HepG2 (cell line): Measurements from ENCODE around the gene SMYD5. TPM values are rescaled to one million over a fixed set of nuclear protein-coding genes. Genes with fewer than 3 reads are reported as not detected.

Experiments used
- ATAC-seq: fragments of 200-7000 bp; cut with Tn5 transposase; 3 replicates; pipeline ENCODE4 v1.9.1; 2020; ENCODE audit warnings: mild to moderate bottlenecking, moderate library complexity
- BruUV-seq: library from RNA; stranded (reverse); fragments of 400-500 nt; replicated peaks from 2 replicates; lab custom pipeline; 2021; lab: Mats Ljungman, UMichigan
- CTCF ChIA-PET: fragments of 300-600 bp; formaldehyde crosslinking; extraction: SDS; loops from one replicate; lab custom pipeline; 2021; ENCODE audit warnings: low total read pairs, inconsistent platforms, low intra/inter-chr PET ratio; lab: Yijun Ruan, JAX
- POLR2A ChIA-PET: fragments of 350-600 bp; sonication (Branson Sonifier 250); formaldehyde crosslinking; loops from one replicate; lab custom pipeline; 2020; ENCODE audit warnings: antibody characterized with exemption, inconsistent platforms; lab: Yijun Ruan, JAX
- DNase-seq: peaks from one replicate; pipeline ENCODE4 v3.0.0-alpha.2; 2015; ENCODE audit warnings: low spot score
- FAIRE-seq: peaks from 3 replicates; lab custom pipeline; 2011; peaks lifted over from hg19 to GRCh38; lab: Jason Lieb, UNC
- H2AFZ ChIP-seq: one replicate; pipeline ENCODE4 v1.6.1; 2011; ENCODE audit warnings: low read length, inconsistent platforms
- H3K27ac ChIP-seq: fragments of 300-600 bp; 3 replicates; pipeline ENCODE4 v1.8.0; 2011; ENCODE audit warnings: mixed run types, mild to moderate bottlenecking, mixed read lengths, low read length, inconsistent platforms; ENCODE audit not compliant: insufficient read depth; ENCODE audit errors: extremely low read length
- H3K27me3 ChIP-seq, 2 experiments: fragments of 200-600 bp in 1 of 2; 2 replicates in 1 of 2; 3 replicates in 1 of 2; pipeline versions ENCODE4 v1.6.0 to v1.8.0; 2011; ENCODE audit warnings: low read length in 2 of 2, mild to moderate bottlenecking in 2 of 2, moderate library complexity in 2 of 2, inconsistent platforms in 1 of 2; ENCODE audit not compliant: insufficient read depth in 2 of 2, control insufficient read depth in 1 of 2
- H3K36me3 ChIP-seq, 2 experiments: fragments of 200-600 bp in 1 of 2; replicated peaks in 1 of 2; 2 replicates in 1 of 2; 3 replicates in 1 of 2; pipeline versions ENCODE4 v1.5.1 to v1.8.0; 2011; ENCODE audit warnings: low read length in 2 of 2, inconsistent platforms in 1 of 2; ENCODE audit not compliant: insufficient read depth in 2 of 2, control insufficient read depth in 1 of 2
- H3K4me1 ChIP-seq: 2 replicates; pipeline ENCODE4 v1.5.1; 2012; ENCODE audit warnings: low read length, inconsistent platforms; ENCODE audit not compliant: insufficient read depth
- H3K4me2 ChIP-seq: 2 replicates; pipeline ENCODE4 v1.6.0; 2011; ENCODE audit warnings: low read depth, low read length, inconsistent platforms
- H3K4me3 ChIP-seq, 3 experiments: fragments of 200-600 bp in 1 of 3; sonication (generic), shearing (Covaris generic) in 1 of 3; replicated peaks in 1 of 3; 2 replicates each; pipeline ENCODE4 v1.5.1; 2011 to 2016; ENCODE audit warnings: low read length in 3 of 3, inconsistent platforms in 2 of 3, low read depth in 2 of 3, mild to moderate bottlenecking in 2 of 3, control low read depth in 1 of 3, mixed read lengths in 1 of 3; ENCODE audit not compliant: insufficient read depth in 1 of 3
- H3K79me2 ChIP-seq: one replicate; pipeline ENCODE4 v1.6.1; 2011; ENCODE audit warnings: low read length, inconsistent platforms; ENCODE audit not compliant: insufficient read depth
- H3K9ac ChIP-seq: 2 replicates; pipeline ENCODE4 v1.6.0; 2011; ENCODE audit warnings: mild to moderate bottlenecking, low read depth, low read length, inconsistent platforms; ENCODE audit not compliant: insufficient read depth
- H3K9me3 ChIP-seq: 2 replicates; pipeline ENCODE4 v1.5.1; 2012; ENCODE audit warnings: mild to moderate bottlenecking, low read length
- H4K20me1 ChIP-seq: 2 replicates; pipeline ENCODE4 v1.6.0; 2011; ENCODE audit warnings: inconsistent platforms, mild to moderate bottlenecking, low read length, moderate library complexity; ENCODE audit not compliant: insufficient read depth
- ATF5 ChIP-seq: sonication (generic); formaldehyde crosslinking; IDR thresholded peaks from 2 replicates; pipeline ENCODE4 v1.4.0; 2020; ENCODE audit warnings: mild to moderate bottlenecking, low read depth, missing genetic modification reagents
- NONO ChIP-seq, 2 experiments: fragments of 450-650 bp in 1 of 2; sonication (generic) in 1 of 2; formaldehyde crosslinking in 1 of 2; IDR thresholded peaks in 1 of 2; conservative IDR thresholded peaks in 1 of 2; 2 replicates each; pipeline versions ENCODE4 v1.6.1 to v1.8.0; 2017 to 2022; ENCODE audit warnings: mild to moderate bottlenecking in 1 of 2, missing genetic modification reagents in 1 of 2, moderate library complexity in 1 of 2
- WGBS: methylation state at CpG from one replicate; pipeline ENCODE4 v1.1.6; 2017; ENCODE audit warnings: low lambda C conversion rate; 5-methylcytosine and 5-hydroxymethylcytosine counted together
- in situ Hi-C: cut with HindIII; loops from 2 replicates; pipeline ENCODE4 v1.10.0; 2017; ENCODE audit warnings: low pct_unique_long_range_greater_than_20kb; ENCODE audit not compliant: extremely low pct_ligation_motif_present
- intact Hi-C: fragments of 100-400 bp; cut with micrococcal nuclease; formaldehyde crosslinking; loops from one replicate; pipeline ENCODE4 v1.10.0; 2022; ENCODE audit not compliant: unreplicated experiment
- polyA plus RNA-seq, 8 experiments: library from polyadenylated mRNA; depleted of rRNA in 3 of 8; stranded (reverse) in 7 of 8; unstranded in 1 of 8; fragments of >200 nt; fragmentation: Illumina TruSeq in 4 of 8; extraction: Trizol in 4 of 8; gene quantifications; 2 replicates each; pipeline versions ENCODE4 v1.2.1 to v1.2.3, GENCODE V29; 2011 to 2016; ENCODE audit warnings: low read depth in 4 of 8, missing spikeins in 1 of 8, mixed read lengths in 1 of 8; ENCODE audit not compliant: insufficient read depth in 1 of 8
- total RNA-seq, 5 experiments: library from RNA; depleted of rRNA; stranded (reverse); fragments of >200 nt; fragmentation: Illumina TruSeq; extraction: Trizol; gene quantifications; 2 replicates each; pipeline ENCODE4 v1.2.3, GENCODE V29; 2016; ENCODE audit warnings: low read depth in 1 of 5
- TF ChIP-seq, protein P1 (sequence below): sonication (generic); formaldehyde crosslinking; IDR thresholded peaks from 2 replicates; pipeline ENCODE4 v1.4.0; 2020; ENCODE audit warnings: missing genetic modification reagents
- TF ChIP-seq, protein P2 (sequence below): conservative IDR thresholded peaks from 2 replicates; pipeline ENCODE4 v1.6.1; 2018; ENCODE audit warnings: missing genetic modification reagents

Gene SMYD5
- total and polyA plus RNA-seq, 2 of the 13 experiments (the other 11 are each of a cell fraction or from before 2014, with no cell fraction given) = 55.8 to 70.4 TPM

GRCh38 chr2:73259276-73259675 lies 45.2 kb downstream of the SMYD5 start:
- Histone ChIP-seq H3K36me3 (peaks cover 2 to 13% of the 10 kb centered on the region in 2 experiments), H3K9me3 (no peaks in the 10 kb centered on the region), H3K79me2 (no peaks in the 10 kb centered on the region), H3K27ac (no peak overlapping the region), H3K4me1 (peaks cover 45% of the 10 kb centered on the region), H3K4me2 (no peak overlapping the region), H3K27me3 (no peaks in the 10 kb centered on the region), H4K20me1 (no peaks in the 10 kb centered on the region), H2AFZ (no peak overlapping the region), H3K9ac (no peak overlapping the region), H3K4me3 (no peak overlapping the region)
- WGBS = 98% methylated on average over 8 of the region's 8 CpGs
- ATAC-seq = no peak
- ChIA-PET CTCF (interaction anchor here (1.7 kb wide), 1 partner anchor 82 kb away, joined by 8 read pairs; no protein-coding TSS in a partner anchor), POLR2A (interaction anchor here (1.0 to 2.1 kb wide), 3 partner anchors 9 to 44 kb away, joined by 4 to 5 read pairs (median 4); partner anchors contain the start of gene CCT7)
- no peak for FAIRE-seq
- BruUV-seq = no TSS peak
- TF ChIP-seq, protein P1, sequence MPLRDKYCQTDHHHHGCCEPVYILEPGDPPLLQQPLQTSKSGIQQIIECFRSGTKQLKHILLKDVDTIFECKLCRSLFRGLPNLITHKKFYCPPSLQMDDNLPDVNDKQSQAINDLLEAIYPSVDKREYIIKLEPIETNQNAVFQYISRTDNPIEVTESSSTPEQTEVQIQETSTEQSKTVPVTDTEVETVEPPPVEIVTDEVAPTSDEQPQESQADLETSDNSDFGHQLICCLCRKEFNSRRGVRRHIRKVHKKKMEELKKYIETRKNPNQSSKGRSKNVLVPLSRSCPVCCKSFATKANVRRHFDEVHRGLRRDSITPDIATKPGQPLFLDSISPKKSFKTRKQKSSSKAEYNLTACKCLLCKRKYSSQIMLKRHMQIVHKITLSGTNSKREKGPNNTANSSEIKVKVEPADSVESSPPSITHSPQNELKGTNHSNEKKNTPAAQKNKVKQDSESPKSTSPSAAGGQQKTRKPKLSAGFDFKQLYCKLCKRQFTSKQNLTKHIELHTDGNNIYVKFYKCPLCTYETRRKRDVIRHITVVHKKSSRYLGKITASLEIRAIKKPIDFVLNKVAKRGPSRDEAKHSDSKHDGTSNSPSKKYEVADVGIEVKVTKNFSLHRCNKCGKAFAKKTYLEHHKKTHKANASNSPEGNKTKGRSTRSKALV (CRISPR knock-in tag) = no peak
- TF ChIP-seq ATF5 (no peak), NONO (IDR thresholded peaks at IDR 0.05) (no peak), NONO (CRISPR knock-in tag; conservative IDR thresholded peaks at IDR 0.05) (0 out of 2 replicates have a peak, but pooled peaks have one; percentile 8)
- TF ChIP-seq, protein P2, sequence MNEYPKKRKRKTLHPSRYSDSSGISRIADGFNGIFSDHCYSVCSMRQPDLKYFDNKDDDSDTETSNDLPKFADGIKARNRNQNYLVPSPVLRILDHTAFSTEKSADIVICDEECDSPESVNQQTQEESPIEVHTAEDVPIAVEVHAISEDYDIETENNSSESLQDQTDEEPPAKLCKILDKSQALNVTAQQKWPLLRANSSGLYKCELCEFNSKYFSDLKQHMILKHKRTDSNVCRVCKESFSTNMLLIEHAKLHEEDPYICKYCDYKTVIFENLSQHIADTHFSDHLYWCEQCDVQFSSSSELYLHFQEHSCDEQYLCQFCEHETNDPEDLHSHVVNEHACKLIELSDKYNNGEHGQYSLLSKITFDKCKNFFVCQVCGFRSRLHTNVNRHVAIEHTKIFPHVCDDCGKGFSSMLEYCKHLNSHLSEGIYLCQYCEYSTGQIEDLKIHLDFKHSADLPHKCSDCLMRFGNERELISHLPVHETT (CRISPR knock-in tag) = no peak
- in situ Hi-C loops = no loop called here
- no peak for DNase-seq
- intact Hi-C loops = no loop called here
